22Rv1 (cell line): Measurements from ENCODE around the gene WWC1.

Experiments
- H3K27ac ChIP-seq: fragments of 450-650 bp; 2 replicates; pipeline ENCODE4 v1.5.1; 2017
- CTCF ChIP-seq: fragments of 450-650 bp; IDR thresholded peaks from 2 replicates; pipeline ENCODE4 v1.5.1; 2017; ENCODE audit warnings: mild to moderate bottlenecking
- ZFX ChIP-seq: fragments of 450-650 bp; IDR thresholded peaks from 2 replicates; pipeline ENCODE4 v1.6.1; 2017; ENCODE audit warnings: antibody characterized with exemption, borderline replicate concordance

WWC1 gene

GRCh38 chr5:168287362-168287761, 4.1 kb upstream of the WWC1 start:
- H3K27ac ChIP-seq, result no peak overlapping the region
- TF ChIP-seq CTCF (no peak), ZFX (no peak)

- TF ChIP-seq ZFX (no peak), CTCF (0 out of 2 replicates have a peak, but pooled peaks have one; percentile 4)
Measured at GRCh38 chr5:168288349-168289245, 2.8 kb upstream of the WWC1 start.

GRCh38 chr5:168290902-168291341, 523 bp upstream of the WWC1 start:
- peak overlapping the region; percentile 81 for H3K27ac ChIP-seq

More at GRCh38 chr5:168288349-168289245, 2.8 kb upstream of the WWC1 start:
- peak overlapping the region; percentile 86 for H3K27ac ChIP-seq

GRCh38 chr5:168291964-168292785, 730 bp downstream of the WWC1 start:
- TF ChIP-seq CTCF (no peak), ZFX (no peak)
- peak overlapping the region; percentile 81 for H3K27ac ChIP-seq

More at GRCh38 chr5:168290902-168291341, 523 bp upstream of the WWC1 start:
- no peak for TF ChIP-seq ZFX
- TF ChIP-seq CTCF, result no peak

- TF ChIP-seq ZFX, result no peak
- TF ChIP-seq CTCF, result no peak
- peak overlapping the region; percentile 81 for H3K27ac ChIP-seq
Measured at GRCh38 chr5:168292786-168293696, 1.6 kb downstream of the WWC1 start.

- H3K27ac ChIP-seq, result no peak overlapping the region
- TF ChIP-seq ZFX, result no peak
- no peak for TF ChIP-seq CTCF
Measured at GRCh38 chr5:168295574-168296201, 4.2 kb downstream of the WWC1 start.
